H54 (cell line): Measurements from ENCODE around the gene GRPR.
"Not testable (repeated sequence)": the region's sequence is repeated elsewhere in the genome, so short reads cannot be mapped to it uniquely, and the experiment has no call there.

Experiments
- DNase-seq: peaks from one replicate; pipeline ENCODE4 v3.0.0; 2011; ENCODE audit warnings: low spot score, mixed read lengths; ENCODE audit not compliant: insufficient read length
- FAIRE-seq: peaks from 3 replicates; lab custom pipeline; 2011; peaks lifted over from hg19 to GRCh38; lab: Jason Lieb, UNC
- POLR2A ChIP-seq: IDR thresholded peaks from 2 replicates; pipeline ENCODE4 v1.6.1; 2011; ENCODE audit warnings: low read depth, mild to moderate bottlenecking, low read length

GRPR gene

GRCh38 chrX:16144420-16144819 lies 21.1 kb downstream of the GRPR start:
- DNase-seq (no peak), FAIRE-seq (no peak)
- TF ChIP-seq POLR2A, result no peak

- not testable (repeated sequence) for FAIRE-seq, DNase-seq
Measured at GRCh38 chrX:16145093-16145492, 21.7 kb downstream of the GRPR start.

DNA sequence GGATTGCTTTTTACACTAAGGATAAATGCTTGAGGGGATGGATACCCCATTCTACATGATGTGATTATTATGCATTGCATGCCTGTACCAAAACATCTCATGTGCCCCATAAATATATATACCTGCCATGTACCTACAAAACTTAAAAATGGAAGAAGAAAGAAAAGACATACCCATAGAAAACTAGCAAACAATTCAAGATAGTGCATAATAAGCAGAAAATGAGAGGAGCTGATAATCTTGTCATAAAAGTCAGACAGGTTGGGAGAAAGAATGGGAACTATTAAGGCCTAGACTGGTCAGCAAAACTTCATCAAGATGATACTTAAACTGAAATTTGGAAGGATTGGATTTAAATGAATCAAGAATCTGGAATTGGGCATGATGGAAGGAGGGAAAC lies 22.3 kb downstream of the GRPR start:
- no peak for TF ChIP-seq POLR2A
- FAIRE-seq (no peak), DNase-seq (no peak)

DNA sequence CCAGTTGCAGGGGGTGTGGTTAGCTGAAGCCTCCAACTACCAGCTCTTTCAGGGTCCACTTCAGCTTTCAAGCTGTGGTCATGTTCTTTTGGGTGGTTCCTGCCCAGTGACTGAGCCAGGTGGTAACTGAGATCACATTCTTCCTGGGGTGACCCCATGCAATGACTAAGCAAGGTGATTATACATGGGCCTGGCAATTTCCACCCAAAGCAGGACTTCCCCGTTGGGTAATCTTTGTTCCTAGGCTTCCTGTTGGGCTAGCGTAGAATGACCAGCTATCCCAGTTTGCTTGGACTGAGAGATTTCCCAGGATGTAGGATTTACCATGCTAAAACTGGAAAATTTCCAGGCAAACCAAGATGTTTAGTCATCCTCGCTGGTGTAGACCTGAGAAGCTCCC lies 25.5 kb downstream of the GRPR start:
- no peak for TF ChIP-seq POLR2A
- DNase-seq (no peak), FAIRE-seq (no peak)

- DNase-seq (no peak), FAIRE-seq (no peak)
- TF ChIP-seq POLR2A, result no peak
Measured at GRCh38 chrX:16155581-16156096, 32.3 kb downstream of the GRPR start.

- FAIRE-seq, result no peak
Measured at GRCh38 chrX:16156692-16157331, 33.4 kb downstream of the GRPR start.

DNA sequence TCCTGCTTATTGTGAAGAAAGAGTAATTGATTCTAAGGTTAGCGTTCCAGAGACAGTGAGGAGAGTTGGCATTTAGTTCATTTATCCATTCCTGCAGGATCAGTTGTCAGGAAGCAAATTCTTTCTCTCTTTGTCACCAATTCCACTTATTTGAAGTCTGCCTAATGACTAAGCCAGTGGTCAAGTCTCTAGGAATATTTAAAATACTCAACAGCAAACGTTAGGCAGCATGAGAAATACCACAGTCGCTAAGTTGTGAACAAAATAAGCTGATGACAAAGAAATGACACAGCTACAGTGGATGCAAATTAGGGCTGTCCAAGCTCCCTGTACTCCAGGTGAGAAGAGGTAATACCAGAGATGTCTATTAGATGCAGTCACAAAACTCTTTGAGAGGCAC lies 37.4 kb downstream of the GRPR start:
- TF ChIP-seq POLR2A, result no peak
- DNase-seq (peak; percentile 23), FAIRE-seq (no peak)

More at GRCh38 chrX:16156692-16157331, 33.4 kb downstream of the GRPR start:
- DNase-seq, result no peak
- TF ChIP-seq POLR2A, result no peak

DNA sequence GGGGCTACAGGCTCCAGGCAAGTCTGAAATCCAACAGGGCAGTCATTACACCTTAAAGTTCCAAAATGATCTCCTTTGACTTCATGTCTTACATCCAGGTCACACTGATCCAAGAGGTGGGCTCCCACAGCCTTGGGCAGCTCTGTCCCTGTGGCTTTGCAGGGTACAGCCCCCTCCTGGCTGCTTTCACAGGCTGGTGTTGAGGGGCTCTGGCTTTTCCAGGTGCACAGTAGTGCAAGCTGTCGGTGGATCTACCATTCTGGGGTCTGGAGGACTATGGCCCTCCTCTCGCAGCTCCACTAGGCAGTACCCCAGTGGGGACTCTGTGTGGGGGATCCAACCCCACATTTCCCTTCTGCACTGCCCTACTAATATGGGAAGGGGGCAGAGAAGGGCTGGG lies 37.8 kb downstream of the GRPR start:
- DNase-seq, FAIRE-seq: not testable (repeated sequence)

DNA sequence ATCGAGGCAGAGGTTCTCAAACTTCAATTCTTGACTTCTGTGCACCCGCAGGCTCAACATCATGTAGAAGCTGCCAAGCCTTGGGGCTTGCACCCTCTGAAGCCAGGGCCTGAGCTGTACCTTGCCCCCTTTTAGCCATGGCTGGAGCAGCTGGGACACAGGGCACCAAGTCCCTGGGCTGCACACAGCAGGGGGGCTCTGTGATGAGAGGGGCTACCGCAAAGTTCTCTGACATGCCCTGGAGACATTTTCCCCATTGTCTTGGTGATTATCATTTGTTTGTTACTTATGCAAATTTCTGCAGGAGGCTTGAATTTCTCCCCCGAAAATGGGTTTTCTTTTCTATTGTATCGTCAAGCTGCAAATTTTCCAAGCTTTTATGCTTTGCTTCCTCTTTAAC lies 39.0 kb downstream of the GRPR start:
- DNase-seq, result no peak
- FAIRE-seq, result no peak
- no peak for TF ChIP-seq POLR2A

- TF ChIP-seq POLR2A, result no peak
- no peak for DNase-seq
- no peak for FAIRE-seq
Measured at GRCh38 chrX:16164748-16165147, 41.4 kb downstream of the GRPR start.

GRCh38 chrX:16167181-16167580 lies 43.8 kb downstream of the GRPR start, which contains the start of gene MAGEB17:
TSS of gene MAGEB17 (plus strand) at chrX:16167481. CDS start at chrX:16170383, 2,902 bp downstream.
- TF ChIP-seq POLR2A, result no peak
- DNase-seq (no peak), FAIRE-seq (no peak)

DNA sequence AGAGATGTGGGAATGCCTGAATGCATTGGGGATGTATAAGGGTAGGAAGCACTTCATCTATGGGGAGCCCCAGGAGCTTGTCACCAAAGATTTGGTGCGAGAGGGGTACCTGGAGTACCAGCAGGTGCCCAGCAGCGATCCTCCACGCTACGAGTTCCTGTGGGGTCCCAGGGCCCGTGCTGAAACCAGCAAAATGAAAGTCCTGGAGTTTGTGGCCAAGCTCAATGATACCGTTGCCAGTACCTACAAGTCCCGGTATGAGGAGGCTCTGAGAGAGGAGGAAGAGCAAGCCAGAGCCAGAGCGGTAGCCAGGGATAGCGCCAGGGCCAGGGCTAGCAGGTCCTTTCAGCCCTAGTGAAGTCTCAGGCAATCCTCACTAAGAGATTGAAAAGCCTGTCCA lies 47.7 kb downstream of the GRPR start:
- DNase-seq (no peak), FAIRE-seq (no peak)
- no peak for TF ChIP-seq POLR2A

- FAIRE-seq (no peak), DNase-seq (no peak)
- no peak for TF ChIP-seq POLR2A
Measured at GRCh38 chrX:16171944-16172343, 48.6 kb downstream of the GRPR start.

DNA sequence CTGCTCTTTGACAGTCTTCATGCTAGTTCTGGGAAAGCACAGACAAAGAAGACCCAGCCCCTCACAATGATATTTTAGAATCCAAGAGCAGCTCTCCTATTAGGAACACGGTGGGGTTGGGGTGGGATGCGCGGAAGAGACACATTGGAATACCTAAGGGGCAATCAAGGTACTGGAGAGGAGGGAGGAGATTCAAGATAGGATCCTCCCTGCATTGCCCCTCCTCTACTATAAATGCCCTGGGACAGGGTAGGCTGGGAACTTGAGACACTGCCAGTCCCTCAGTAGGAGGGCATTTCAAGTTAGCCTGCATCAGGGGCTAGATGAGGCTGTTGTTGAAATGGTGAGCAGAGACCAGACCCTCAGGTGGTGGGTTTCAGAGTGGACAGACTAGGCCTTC lies 49.0 kb downstream of the GRPR start:
- TF ChIP-seq POLR2A, result no peak
- FAIRE-seq (no peak), DNase-seq (no peak)

DNA sequence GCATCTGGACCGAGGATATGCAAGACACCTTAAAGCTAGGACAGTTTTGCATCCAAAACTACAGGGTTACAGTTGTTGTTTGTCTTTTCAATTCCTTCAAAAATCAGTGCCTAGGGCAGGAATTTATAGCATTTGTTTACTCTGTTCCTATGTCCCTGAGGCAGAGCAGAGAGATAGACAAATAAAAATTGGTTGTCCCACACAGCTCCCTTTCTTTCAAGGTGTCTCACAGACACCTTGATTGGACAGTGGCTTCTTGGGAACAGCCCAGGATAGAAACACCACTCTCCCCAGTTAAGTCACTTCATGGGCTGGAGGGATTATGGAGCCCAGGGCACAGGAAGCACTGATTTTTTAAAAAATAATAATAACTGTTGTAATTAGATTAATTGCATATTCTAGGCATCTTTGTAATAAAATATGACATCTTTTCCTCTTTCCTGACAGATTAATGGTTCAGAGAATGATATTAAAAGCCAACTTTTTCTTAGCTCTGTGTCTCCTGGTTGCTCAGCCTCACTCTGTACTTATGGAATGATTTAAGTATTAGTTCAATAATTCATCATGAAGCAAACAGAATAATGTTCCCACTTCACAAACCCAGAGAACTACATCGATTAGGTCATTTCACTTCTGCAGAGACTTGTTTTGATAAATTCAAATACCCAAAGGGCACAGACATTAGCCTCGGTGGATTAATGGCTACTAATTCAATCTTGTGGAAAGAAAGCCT lies 52.1 kb downstream of the GRPR start:
- no peak for FAIRE-seq
- no peak for TF ChIP-seq POLR2A
- no peak for DNase-seq

DNA sequence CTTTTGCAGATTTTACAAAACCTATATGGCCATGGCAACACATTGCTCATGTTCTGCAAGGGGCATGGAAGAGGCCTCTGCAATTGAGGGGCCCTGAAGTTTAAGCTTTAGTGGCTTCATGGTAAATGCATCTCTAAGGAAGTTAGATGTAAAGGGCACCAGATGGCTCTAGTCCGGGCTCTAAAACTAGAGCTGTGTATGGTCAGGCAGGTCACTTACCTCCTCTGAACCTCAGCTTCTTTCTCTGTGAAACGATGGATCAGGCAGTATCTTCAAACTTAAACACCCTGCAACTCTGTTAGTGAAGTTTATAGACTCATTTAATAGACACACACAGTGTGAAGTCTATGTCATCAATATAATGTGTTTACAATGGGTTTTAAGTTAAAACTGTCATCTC lies 53.9 kb downstream of the GRPR start:
- DNase-seq, result no peak
- TF ChIP-seq POLR2A, result no peak
- FAIRE-seq, result no peak

DNA sequence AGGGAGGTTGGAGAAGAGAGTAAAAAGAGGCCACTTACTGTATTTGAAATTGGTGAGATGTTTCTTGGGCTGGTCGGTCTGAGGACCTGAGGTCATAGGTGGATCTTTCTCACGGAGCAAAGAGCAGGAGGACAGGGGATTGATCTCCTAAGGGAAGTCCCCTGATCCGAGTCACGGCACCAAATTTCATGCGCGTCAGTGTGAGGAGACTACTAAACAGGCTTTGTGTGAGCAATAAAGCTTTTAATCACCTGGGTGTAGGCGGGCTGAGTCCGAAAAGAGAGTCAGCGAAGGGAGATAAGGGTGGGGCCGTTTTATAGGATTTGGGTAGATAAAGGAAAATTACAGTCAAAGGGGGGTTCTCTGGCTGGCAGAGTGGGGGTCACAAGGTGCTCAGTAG lies 60.5 kb downstream of the GRPR start:
- not testable (repeated sequence) for FAIRE-seq, DNase-seq
